Myocyte (in vitro differentiated cells): ENCODE measurements around the gene ZCCHC7. TPM values are rescaled to one million over a fixed set of nuclear protein-coding genes. Genes with fewer than 3 reads are reported as not detected.
A peak's percentile ranks its signal among the peaks of the same experiment; 100 is the strongest.

ENCODE experiments used
- DNase-seq: peaks from one replicate; pipeline ENCODE4 v3.0.0-alpha.2; 2012; ENCODE audit warnings: low read depth
- total RNA-seq: library from RNA; depleted of rRNA; stranded (reverse); fragments of >200 nt; gene quantifications from 2 replicates; pipeline ENCODE4 v1.2.3, GENCODE V29; 2014

The ZCCHC7 gene
- total RNA-seq, 1 donor from 2014 or later = 21.0 TPM

DNA sequence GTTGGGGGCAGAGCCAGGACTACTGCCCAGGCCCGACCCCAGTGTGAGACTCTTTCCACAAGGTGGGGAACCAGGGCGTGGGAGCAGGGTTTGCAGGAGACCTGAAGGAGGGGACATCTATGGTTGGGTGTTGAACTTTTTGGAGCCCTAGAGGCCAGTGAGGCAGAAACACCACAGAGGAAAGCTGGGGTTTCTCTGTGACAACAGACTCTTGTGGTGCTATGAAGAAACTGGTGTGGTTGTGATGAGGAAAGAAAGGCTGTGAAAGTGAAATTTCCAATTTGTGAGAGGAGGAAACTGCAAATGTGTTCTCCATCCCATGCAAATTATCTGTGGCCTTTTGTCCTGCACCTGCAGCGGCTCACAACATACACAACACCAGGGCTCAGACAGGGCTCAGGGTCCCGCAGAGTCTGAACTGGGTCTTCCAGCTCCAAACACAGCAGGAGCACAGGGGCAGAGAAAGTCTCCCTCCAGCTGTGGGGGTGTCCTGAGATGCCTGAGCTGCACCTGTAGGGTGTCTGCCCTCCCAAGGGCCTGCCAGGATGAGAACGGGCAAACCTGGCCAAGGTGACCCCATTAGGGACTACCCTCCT is 250.7 kb downstream of the ZCCHC7 start:
- no peak for DNase-seq

- peak; percentile 30 for DNase-seq
Observed at GRCh38 chr9:37371565-37372464, 251.4 kb downstream of the ZCCHC7 start.

GRCh38 chr9:37372839-37373238 is 252.5 kb downstream of the ZCCHC7 start:
- no peak for DNase-seq

DNA sequence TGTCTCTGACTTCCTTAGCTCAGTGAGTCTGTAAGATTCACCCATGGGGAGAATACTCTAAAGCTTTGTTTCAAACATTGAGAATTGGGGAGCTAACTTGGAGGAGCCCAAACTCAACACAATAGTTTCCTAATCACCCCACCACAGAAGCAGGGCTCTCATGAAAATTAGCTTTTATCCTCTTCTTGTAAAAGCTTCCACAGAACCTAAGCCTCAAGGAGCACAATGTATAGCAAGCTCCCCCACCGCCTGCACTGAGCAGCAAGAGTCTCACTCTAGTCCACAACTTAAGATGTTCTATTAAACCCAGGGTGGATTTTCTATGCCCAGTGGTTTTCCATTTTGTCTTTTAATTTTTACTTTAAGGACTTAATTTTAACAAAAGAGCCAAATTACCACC is 253.2 kb downstream of the ZCCHC7 start:
- DNase-seq = no peak

DNA sequence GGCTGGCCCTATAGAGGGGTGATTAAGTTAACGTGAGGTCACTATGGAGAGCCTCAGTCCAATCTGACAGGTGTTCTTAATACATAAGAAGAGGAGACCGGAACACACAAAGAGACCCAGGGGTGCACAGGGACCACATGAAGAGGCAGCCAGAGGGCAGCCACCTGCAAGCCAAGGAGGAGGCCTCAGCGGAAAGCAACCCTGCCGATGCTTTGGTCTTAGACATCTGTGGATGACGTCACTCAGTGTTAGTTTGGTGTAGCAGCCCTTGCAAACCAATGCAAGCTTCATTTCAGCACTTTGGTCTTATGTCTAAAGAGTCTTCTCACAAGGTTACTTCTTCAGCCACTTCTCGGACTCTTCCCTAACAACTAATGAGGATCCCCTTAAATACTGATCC is 254.5 kb downstream of the ZCCHC7 start:
- no peak for DNase-seq

DNA sequence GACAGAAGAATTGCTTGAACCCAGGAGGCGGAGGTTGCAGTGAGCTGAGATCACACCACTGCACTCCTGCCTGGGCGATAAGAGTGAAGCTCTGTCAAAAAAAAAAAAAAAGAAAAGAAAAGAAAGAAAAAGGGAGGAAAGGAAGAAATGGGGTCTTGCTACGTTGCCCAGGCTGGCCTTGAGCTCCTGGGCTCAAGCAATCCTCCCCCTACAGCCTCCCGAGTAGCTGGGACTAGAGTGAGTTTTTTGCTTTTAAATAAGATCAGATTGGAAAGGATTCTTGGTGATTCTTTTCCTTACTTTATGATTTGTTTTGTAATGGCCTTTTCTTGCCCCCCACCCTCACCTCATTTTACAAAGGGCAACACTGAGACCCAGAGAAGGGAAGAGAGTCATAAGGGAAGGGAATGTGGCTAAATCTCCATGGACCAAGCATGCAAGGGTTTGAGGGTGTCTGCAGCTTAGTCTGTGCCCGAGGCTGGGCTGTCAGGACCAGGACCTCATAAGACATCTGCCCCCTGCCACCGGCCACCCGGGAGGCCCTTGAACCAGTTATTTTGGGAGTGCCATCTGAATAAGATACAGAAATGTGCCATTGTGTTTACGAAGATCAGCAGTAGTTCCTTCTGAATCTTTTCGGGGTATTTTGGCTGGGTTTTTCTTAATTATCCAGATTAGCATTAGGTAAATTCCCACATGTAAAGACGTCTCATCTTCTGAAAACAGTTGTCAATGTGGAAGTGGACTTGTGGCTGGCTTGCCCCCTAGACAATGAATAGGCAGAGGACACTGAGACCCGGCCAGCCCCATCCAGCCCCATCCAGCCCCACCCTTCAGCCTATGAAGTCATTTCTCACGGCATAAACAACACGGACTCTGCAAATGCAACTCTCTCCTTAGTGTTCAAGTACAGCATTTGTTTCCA is 257.6 kb downstream of the ZCCHC7 start:
- DNase-seq = no peak

DNA sequence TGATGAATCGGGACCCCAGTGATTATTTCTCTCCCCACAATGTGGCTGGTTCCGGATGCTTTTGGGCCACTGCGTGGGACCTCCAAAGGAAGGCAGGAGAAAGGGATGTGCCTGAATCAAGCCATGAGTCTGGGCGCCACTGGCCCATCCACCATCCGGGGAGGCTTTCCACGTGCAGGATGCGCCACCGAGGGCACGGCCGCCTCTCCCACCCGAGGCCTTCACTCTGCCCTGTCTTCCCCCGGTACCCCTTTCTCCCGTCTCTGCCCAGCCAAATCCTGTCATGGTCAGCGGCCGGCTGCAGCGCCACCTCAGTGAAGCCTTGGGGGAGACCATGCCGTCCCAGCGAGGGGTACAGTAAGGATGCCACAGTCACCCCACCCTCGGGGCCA is 258.2 kb downstream of the ZCCHC7 start:
- DNase-seq = no peak

GRCh38 chr9:37379835-37380234 is 259.5 kb downstream of the ZCCHC7 start:
- no peak for DNase-seq

- no peak for DNase-seq
Observed at GRCh38 chr9:37380570-37380969, 260.2 kb downstream of the ZCCHC7 start.

GRCh38 chr9:37381094-37381741 is 260.8 kb downstream of the ZCCHC7 start:
- DNase-seq = no peak

- no peak for DNase-seq
Observed at GRCh38 chr9:37382161-37382981, 262.0 kb downstream of the ZCCHC7 start.

- DNase-seq = no peak
Observed at GRCh38 chr9:37382982-37383357, 262.6 kb downstream of the ZCCHC7 start.

- no peak for DNase-seq
Observed at GRCh38 chr9:37383393-37383792, 263.0 kb downstream of the ZCCHC7 start.

GRCh38 chr9:37383876-37384746 is 263.7 kb downstream of the ZCCHC7 start:
- no peak for DNase-seq

DNA sequence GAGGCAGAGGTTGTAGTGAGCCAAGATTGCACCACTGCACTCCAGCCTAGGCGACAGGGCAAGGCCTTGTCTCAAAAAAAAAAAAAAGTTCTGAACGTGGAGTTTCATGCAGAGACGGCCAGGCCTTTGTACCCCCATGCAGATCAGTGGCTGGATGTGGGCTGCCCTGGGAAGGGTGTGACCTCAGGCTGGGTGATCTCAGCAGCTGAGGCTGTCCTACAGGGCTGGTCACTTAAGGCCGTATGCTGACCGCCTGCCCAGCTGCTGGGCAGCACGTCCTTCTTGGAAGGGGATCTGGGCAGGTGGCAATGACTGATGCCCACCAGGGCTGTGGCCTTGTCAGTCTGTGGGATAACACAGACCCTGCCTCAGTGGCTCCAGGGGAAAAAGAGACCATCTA is 264.9 kb downstream of the ZCCHC7 start:
- DNase-seq = peak; percentile 59

- no peak for DNase-seq
Observed at GRCh38 chr9:37386988-37387387, 266.6 kb downstream of the ZCCHC7 start.

GRCh38 chr9:37390759-37391158 is 270.4 kb downstream of the ZCCHC7 start:
- no peak for DNase-seq

DNA sequence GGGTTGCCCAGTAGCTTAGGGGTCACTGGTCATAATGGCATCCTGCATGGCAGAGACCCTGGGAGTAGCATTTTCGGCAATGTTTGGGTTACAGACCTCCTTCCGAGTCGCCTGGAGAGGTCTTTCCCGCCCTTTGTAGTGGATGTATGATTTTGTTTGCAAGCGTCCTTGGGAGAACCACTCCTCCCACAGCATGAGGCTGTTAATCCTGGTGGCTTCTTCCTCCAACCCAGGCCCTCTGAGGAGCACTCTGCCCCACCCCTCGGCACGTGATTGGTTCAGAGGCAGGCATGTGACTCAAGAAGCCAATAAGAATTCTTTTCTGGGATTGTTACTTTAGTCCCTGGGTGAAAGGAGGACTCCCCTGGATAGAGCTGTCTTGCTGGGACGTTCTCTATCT is 271.9 kb downstream of the ZCCHC7 start:
- DNase-seq = no peak

- no peak for DNase-seq
Observed at GRCh38 chr9:37395229-37395628, 274.9 kb downstream of the ZCCHC7 start.
